ENCODE data around the gene ATP2B2.

The ATP2B2 gene

GRCh38 chr3:10493202-10493589 is 12.2 kb downstream of the ATP2B2 start:
- DNase-seq (ENCODE audit: low read depth), result no peak

DNA sequence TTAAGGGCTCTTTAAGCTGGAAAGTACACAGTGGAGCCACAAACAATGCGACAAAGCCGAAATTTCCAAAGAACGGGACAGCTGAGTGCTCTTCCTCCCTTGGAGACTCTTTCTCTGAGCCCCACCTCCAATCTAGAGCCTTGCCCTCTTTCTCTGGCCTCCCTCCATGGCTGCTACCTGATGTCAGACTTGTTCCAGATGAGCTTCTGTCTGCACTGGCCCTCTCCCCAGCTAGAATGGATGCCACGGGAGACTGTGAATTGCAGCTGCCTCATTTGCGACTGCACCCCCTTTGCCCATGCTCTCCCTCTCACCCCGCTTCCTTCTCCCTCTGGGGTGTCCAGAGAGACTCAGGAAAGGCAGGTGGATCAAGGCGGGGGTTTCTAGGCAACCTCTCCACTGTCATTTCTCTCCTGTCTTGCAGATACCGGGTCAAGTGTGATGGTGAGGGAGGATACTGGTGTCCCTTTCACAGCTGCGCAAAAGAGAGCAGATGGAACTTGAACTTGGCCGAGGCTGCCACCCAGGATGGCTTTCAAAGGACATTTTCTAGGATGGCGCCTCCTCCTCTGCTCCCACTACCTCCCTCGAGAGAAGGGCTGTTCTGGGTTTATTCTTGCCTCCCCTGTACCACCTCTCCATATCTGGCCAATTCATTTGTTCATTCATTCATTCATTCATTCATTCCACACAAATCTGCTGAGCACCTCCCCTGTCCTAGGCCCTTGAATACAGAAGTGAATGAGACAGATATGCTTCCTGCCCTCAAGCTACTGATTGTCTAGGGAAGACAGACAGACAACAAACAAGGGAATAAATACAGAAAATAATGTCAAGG is 12.8 kb downstream of the ATP2B2 start:
- DNase-seq (ENCODE audit: low read depth), result no peak

DNA sequence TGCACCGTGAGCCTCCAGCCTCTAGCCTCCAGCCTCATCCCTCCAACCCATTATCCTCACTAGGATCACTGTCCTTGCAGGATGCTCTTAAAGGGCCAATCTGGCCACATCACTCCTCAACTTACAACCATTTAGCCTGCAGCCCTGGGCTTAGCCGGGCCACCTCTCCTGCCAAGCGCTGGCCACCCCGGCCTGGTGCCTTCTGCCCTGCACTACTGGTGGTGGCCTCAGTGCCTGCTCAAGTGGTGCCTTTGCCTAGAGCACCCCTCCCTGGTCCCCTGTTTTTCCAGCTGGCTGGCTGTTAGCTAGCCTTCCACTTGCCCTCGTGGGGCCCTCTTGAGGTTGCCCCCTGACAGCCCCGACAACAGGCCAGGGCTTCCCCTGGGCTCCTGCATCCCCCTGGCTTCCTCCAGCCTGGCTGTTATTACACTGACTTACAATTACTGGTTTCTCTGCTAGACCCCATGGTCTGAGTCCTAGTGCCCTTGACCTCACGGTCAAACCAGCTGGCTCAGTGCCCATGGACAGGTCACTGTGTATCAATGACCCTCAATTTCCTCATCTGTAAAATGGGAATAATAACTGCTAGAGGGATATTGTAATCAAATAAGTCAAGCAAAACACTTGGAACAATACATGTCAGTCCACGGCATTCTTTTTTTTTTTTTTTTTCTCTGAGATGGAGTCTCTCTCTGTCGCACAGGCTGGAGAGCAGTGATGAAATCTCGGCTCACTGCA is 15.5 kb downstream of the ATP2B2 start:
- DNase-seq (ENCODE audit: low read depth), result no peak

DNA sequence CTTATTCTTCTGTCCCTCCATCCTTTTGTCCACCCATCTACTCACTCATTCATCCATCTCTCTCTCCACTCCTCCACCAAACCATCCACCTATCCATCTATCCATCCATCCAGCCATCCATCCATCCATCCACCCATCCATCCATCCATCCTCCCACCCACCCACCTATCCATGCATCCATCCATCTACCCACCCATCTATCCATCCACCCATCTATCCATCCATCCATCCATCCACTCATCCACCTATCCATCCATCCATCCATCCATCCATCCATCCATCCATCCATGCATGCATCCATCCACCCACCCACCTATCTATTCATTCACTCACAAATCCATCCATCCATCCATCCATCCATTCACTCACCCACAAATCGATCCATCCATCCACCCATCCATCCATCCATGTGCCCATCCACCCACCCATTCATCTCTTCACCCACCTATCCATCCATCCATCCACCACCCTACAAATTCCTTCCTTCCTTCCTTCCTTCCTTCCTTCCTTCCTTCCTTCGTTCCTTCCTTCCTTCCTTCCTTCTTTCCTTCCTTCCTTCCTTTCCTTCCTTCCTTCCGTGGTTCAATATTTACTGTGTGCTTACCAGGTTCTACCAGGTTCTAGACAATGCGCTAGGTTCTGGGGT is 17.3 kb downstream of the ATP2B2 start:
- no peak for DNase-seq (ENCODE audit: low read depth)

GRCh38 chr3:10485806-10486205 is 19.6 kb downstream of the ATP2B2 start:
- no peak for DNase-seq (ENCODE audit: low read depth)

GRCh38 chr3:10485380-10485779 is 20.0 kb downstream of the ATP2B2 start:
- no peak for DNase-seq (ENCODE audit: low read depth)

DNA sequence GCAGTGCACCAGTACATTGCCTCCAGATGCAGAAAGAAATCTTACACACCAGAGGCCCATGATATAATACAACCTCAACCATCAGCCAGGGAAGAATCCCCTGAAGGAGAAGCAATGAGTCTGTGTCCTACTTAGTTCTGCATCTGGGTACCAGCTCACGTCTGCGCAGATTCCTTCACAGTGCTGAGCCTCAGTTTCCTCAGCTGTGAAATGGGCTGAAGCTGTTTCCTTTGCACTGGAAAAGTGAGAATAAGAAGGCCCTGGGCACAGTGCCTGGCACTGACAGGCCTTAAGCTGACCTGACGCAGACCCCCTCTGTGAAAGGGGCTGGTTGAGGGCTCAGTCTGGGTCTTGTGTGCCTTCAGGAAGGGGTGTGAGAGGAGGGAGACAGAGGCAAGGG is 20.7 kb downstream of the ATP2B2 start:
- no peak for DNase-seq (ENCODE audit: low read depth)

DNA sequence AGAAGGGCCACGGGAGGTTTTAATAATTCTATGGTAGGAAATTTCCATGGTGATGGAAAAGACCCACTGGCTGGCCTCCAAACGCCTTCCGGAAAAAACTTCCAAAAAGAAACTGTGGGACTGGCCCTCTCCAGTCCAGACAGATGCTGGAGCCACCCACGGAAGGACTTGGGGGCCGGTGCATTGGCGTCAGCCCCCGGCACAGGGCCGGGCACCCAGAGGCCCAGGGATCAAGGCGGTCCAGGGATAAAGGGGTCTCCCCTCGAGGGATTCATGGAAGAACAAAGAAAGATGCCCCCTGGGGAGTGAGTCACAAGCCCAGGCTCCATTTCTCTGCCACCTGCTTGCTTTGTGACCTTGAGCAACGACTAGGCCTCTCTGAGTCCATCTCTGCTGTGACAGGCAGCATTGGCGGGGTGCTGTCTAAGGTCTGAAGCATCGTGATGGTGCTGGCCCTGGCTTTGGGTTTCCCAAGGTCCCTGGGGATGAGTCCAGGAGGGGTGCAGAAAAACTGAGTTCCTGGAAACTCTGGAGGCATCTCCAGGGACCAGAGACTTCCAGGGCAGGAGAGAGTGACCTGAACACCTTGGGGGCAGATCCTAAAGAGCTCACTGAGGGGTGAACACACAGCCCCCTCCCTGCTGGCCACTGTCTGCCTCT is 21.6 kb downstream of the ATP2B2 start:
- DNase-seq (ENCODE audit: low read depth), result no peak

- DNase-seq (ENCODE audit: low read depth), result no peak
Measured at GRCh38 chr3:10483364-10483675, 22.1 kb downstream of the ATP2B2 start.

DNA sequence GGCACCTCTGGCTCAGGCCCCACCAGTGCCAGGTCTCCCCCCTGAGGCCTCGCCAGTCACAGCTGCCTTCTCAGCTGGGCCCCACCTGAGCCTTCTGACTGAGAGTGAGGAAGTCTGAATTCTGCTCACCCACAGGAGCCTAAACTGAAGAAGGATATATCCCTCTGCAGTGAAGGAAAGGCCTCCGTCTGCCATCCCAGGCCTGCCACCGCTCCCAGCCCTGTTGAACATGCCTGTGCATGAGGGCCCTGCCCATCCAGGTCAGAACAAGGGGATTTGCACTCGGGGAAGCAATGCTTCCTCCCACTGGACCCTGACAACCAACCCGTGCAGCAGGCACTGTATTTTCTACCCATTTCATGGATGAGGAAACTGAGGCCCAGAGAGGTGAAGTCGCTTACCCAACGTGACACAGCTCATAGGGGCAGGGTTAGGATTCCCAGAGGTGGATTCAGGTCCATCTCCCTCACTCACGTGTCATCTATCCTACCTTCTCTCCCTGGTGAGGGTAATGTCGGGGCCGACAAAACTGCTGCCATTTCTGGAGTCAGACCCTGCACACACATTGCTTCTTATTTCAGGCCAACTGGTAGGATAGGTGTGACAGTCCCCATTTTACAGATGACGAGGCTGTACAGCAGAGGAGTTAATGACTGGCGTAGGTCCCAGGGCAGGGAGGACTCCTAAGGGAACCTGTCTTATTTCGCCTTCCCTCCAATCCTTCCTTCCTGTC is 22.6 kb downstream of the ATP2B2 start:
- DNase-seq (ENCODE audit: low read depth), result no peak

DNA sequence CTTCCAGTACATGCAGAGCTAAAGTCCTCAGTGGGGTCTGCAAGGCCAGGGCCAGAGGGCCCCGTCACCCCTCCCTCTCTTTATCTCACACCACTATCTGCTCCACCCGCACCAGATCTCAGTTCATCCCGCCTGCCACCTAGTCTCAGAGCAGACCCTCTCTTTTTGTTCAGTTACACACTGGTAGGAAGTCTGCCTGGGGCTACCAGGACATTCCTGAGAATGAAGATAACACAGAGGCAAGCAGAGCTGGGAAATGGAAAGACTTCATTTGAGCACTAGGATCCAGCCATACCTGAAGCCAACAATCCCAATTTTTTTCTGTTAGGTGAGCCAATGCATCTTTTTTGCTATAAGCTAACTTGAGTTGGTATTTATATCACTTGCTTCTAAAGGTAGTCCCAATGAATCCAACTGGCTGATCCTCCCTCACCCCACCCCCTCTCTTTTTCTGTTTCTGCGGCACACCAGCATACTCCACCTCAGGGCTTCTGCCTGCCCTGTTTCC is 24.5 kb downstream of the ATP2B2 start:
- DNase-seq (ENCODE audit: low read depth), result no peak

DNA sequence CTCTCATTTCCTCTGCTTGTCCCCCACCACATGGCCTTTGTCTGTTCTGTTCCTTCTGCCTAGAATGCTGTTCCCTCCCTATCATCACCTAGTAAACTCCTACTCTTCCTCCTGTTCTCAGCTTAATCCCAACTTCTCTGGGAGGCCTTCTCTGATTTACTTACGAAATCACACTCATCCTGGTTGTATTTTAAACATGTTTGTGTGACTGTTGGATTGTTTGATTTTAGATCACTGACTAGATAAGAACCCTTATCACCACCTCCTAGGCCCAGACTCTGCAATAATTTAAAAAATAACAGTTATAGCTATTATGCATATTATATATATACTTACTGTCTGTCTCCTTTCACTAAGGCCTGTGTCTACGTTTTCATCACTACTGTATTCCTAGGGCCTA is 26.1 kb downstream of the ATP2B2 start:
- DNase-seq (ENCODE audit: low read depth), result no peak

- DNase-seq (ENCODE audit: low read depth), result no peak
Measured at GRCh38 chr3:10475983-10476382, 29.4 kb downstream of the ATP2B2 start.

DNA sequence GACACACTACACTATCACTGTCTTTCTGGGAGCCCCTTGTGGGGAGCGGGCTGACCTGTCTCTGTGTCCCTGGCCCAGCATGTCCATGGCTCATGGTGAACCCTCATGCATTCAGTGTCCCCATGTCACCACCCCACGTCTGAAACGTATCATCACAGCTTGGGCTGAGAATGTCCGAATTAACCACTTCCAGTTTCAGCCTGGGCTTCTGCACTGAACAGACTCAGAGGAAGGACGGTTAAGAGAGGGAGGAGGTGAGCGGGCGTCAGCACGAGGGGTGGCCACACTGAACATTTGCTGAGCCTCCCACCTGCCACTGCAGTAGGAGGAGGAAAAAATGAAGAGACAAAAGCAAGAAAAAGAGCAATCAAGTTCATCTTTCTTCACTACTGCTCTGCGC is 30.5 kb downstream of the ATP2B2 start:
- DNase-seq (ENCODE audit: low read depth), result no peak

DNA sequence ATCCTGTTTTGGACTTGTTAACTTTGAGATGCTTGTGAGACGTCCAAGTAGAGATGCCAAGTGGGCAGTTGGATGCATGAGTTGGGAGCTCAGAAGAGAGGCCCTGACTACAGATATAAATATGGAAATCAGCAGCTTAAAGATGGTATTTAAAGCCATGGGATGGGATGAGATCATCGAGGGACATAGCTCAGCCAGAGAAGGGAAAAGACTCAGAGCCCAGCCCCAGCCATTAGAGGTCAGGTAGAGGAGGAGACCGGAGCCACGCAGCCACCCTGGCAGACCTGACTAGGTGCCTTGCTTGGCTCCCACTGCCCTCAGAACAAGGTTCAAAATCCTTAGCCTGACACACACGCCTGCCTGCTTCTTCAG is 31.1 kb downstream of the ATP2B2 start:
- DNase-seq (ENCODE audit: low read depth), result no peak

GRCh38 chr3:10473581-10474274 is 31.7 kb downstream of the ATP2B2 start:
- no peak for DNase-seq (ENCODE audit: low read depth)

DNA sequence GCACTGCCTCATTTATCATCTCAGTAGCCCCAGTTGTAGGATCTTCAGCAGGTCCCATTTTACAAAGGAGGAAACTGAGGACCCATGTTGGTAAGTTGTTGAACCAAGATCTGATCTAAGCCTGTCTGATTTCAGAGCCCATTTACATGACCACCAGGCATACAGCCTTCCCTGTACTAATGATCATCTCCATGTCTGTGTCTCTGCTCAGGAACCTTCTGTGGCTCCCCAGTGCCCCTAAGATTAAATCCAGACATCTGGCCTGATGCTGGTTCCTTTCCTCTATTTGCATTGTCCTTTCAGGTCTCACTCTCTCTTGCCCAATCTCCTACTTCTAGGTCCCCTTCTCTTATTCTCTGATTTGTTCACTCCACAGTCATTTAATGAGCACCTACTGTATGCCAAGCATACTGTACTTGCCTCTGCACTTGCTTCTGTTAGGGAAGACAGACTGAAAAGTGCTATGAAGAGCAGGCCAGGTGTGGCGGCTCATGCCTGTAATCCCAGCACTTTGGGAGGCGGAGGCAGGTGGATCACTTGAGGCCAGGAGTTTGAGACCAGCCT is 32.4 kb downstream of the ATP2B2 start:
- DNase-seq (ENCODE audit: low read depth), result no peak

DNA sequence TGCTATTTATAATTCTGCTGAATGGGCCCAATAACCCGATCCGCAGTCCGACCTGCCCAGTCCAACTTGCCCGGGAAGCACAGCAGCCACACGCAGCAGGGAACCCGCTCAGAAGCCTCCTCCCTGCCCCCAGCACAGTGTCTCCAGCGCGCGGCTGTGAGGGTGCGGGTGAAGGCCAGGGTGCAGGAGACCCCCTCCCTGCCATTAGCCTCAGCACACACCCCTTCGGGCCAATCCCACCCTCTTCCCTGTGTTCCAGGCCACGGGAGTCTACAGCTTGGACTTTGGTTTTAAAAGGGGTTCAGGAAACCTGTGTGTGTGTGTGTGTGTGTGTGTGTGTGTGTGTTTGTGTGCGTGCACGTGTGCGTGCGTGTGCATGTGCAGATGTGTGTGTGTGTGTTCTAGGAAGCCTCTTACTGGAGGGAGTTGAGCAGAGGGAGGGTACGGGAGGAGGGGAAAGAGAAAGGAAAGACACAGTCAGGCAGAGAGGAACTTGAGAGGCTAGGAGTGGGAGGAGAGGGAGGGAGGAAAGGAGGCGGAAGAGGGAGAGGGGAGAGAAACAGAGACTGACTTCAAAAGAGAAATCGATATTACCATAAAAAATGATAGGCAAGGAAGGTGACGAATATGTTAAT is 34.2 kb downstream of the ATP2B2 start:
- no peak for DNase-seq (ENCODE audit: low read depth)

DNA sequence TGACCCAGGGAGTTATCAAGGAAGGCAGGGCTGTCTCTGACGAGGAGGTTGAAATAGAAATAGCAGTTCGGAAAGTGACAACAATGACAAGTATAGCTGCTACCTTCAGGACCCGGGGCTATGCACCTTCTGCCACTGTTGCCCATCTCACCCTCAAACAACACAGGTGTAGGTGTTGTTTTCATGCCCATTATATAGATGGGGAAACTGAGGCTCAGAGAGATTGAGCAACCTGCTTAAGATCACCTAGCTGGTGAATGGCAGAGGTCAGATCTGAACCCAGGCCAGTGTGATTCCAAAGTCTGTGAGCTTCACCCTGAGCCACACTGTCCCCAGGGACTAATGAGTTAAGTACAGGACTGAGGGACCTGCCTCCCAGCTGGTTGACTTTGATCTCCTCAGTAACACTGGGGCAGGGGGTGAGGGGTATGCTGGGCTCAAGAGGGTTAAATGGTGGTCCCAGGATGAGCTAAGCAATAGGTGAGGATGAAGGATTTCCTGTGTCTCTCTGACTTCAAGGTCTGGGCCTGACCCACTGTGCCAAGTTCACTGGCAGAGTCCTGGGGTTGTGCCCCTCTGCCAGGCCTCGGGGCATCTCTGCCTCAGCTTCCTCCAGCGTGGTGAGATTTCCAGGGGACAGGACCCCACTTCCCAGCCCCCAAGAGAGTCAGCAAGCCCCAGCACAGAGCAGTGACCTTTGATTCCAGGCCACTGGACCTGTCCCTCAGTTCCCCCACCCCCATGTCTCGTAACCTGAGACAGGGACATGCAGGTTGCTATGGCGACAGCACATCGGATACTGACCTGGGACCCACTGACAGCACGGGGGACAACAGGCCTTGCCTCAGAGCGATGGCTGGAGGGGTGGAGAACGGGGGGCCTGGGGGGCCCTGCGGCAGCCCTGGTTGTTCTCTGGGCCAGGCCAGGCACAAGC is 35.0 kb downstream of the ATP2B2 start:
- no peak for DNase-seq (ENCODE audit: low read depth)
